Measurements from ENCODE around the gene GCLC.
A peak's percentile ranks its signal among the peaks of the same experiment; 100 is the strongest.

GCLC gene

GRCh38 chr6:53523511-53524454, 21.1 kb downstream of the GCLC start:
- DNase-seq: no peak

- DNase-seq: no peak
Measured at GRCh38 chr6:53520320-53520928, 24.5 kb downstream of the GCLC start.

GRCh38 chr6:53518862-53519261, 26.0 kb downstream of the GCLC start:
- no peak for DNase-seq

DNA sequence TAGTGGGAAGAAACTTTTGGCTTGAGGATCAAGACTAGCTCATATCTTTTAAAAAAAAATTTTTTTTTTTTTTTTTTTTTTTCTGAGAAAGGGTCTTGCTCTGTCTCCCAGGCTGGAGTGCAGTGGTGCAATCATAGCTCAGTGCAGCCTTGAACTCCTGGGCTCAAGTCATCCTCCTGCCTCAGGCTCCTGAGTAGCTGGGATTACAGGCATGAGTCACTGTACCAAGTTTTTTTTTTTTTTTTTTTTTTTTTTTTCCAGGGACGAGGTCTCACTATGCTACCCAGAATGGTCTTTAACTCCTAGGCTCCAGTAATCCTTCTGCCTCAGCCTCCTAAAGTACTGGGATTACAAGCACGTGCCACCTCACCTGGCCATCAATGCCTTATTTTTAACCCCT, 27.9 kb downstream of the GCLC start:
- no peak for DNase-seq

- no peak for DNase-seq
Measured at GRCh38 chr6:53514677-53515076, 30.2 kb downstream of the GCLC start.

- no peak for DNase-seq
Measured at GRCh38 chr6:53513519-53513966, 31.4 kb downstream of the GCLC start.

DNA sequence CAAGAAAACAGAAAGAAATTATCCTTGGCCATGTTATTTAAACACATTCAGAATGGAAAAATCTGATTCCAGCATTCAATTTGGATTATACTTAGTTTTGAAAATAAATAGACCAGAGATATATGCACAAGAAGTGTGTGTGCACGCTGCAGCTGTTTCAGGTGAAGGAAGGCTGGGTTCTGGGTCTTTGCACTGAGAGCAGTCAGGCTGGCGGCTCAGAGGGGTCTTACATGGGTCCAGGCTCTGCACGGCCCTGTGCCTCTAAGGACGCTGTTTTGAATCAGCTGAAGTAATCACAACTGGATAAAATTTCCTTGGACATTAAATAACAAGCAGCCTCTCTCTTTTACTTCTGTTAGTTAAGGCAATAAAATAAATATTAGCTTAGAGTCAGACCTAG, 31.8 kb downstream of the GCLC start:
- no peak for DNase-seq

GRCh38 chr6:53512626-53513025, 32.3 kb downstream of the GCLC start:
- DNase-seq: no peak

GRCh38 chr6:53510746-53511145, 34.2 kb downstream of the GCLC start:
- DNase-seq: no peak

DNA sequence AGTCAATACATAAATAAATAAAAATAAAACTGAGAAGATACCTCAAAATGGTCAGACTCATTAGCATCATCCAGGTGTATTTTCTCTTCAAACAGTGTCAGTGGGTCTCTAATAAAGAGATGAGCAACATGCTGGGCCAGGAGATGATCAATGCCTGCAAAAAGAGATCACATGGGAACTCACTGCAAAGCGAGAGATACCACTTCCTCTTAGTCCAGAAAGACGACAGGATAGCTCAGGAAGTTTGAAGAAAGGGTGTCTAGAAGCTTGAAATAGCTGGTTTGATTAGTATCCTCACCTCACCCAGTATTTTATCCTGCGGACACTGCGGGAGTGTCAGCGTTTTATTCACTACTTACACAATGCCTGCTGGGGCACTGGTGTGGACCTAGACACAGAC, 38.0 kb downstream of the GCLC start:
- DNase-seq: no peak

GRCh38 chr6:53504512-53504911, 40.4 kb downstream of the GCLC start:
- DNase-seq: no peak

GRCh38 chr6:53503060-53503459, 41.8 kb downstream of the GCLC start:
- no peak for DNase-seq

GRCh38 chr6:53501432-53501831, 43.5 kb downstream of the GCLC start:
- no peak for DNase-seq

- no peak for DNase-seq
Measured at GRCh38 chr6:53500095-53500494, 44.8 kb downstream of the GCLC start.

GRCh38 chr6:53499094-53499493, 45.8 kb downstream of the GCLC start:
- no peak for DNase-seq

GRCh38 chr6:53498649-53499048, 46.3 kb downstream of the GCLC start:
- no peak for DNase-seq

GRCh38 chr6:53497905-53498304, 47.0 kb downstream of the GCLC start:
- no peak for DNase-seq

DNA sequence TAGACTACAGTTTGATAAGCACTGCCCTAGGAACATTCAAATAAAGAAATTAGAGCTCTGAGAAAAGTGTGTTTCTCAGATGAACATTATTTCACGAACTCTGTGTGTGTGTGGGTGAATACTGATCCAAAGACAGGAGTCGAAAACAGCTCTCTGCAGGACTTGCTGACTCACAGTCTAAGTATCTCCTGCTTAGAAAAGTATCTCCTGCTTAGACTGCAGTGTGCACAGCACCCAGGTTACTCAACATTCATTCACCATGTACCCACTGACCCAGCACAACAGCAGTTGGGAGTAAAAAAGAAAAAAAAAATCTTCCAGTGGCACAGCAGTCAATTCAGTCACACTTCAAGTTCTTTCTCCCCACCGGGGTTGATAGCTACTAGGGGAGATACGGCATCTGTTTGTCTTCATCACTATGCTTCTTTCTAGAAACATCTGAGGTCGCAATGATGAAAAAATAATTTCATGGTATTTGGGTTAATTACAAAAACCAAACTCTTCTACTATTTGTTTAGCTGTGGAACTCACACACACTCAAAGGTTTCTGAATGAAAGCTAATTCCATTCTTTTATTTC, 48.0 kb downstream of the GCLC start:
- no peak for DNase-seq

GRCh38 chr6:53495506-53496499, 49.1 kb downstream of the GCLC start:
- no peak for DNase-seq

DNA sequence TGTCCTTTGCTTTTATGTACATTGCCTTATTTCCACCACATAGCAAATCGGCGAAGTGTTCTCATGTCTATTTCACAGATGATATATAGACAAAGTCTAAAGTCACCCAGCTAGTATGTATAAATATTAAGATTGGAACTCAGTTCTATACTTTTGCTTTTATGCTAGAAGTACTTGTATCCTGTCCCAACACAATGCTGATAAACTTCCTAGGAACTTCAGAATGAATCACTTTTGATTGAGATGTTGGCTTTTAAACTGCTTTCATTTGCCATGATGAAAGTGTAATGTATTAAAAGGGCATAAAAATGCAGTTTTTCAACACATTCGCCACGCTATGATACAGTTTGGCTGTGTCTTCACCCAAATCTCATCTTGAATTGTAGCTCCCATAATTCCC, 50.8 kb downstream of the GCLC start:
- no peak for DNase-seq

- DNase-seq: no peak
Measured at GRCh38 chr6:53493635-53494025, 51.3 kb downstream of the GCLC start.

DNA sequence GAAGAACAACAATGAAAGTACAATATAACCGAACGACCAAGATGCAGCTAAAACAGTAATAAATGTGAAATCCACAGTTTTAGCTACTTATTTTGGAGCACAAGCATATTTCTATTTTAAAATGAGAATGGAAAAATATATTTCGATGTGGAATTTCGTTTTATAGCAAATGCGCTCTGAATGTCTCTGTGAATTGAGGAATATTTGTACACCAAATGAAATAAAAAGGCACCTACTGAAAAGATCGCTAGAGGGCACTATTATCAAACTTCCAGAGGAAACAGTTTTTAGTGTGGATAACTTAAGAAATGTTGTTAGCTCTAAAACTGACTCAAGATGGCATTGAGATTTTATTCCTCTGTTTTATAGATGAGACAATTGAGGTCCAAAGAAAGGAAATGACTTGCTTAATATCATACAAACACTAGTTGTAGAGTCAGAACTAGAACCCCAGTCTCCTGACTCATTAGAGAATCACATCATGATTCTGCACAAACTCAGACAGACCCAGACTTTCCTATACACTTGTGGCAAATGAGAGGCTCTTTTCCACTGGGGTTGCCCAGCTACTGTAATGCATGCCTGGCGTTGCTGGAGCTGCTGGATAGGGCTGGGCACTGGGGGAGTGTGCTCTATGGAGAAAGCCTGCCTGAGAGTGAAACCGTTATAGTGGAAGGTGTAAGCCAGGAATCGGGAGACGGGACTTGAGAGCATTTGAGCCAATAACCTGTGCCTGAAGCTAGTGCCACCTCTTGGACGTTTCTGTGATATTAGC, 51.9 kb downstream of the GCLC start:
- DNase-seq: peak; percentile 98
